Measurements from ENCODE around the gene CYREN. TPM values are rescaled to one million over a fixed set of nuclear protein-coding genes. Genes with fewer than 3 reads are reported as not detected.

CYREN gene
- polyA plus RNA-seq, 2 of the 4 experiments (the other 2 are of a cell fraction): 59.3 to 70.4 TPM

DNA sequence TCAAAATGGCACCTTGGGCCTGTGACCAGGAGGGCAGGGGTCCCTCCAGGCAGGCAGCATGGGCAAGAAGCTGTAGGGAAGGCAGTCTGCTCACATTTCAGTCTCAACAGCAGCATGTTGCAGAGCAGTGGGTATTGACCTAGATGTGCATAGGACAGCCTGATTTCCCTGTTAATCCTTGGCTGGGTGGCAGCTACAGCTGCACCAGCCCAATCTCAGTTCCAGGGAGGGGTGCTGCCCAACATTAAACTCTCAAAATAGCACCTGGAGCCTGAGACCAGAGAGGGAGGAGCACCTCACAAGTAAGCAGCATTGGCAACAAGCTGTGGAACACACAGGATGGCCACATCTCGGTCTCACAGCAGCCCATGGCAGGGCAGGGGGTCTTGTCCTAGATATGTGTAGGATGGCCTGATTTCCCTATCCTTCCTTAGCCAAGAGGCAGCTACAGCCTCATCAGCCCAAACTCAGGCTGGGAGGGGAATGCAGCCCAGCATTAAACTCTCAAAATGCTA lies 12.3 kb downstream of the CYREN start:
- Histone ChIP-seq H3K27ac (no peak overlapping the region), H3K4me3 (no peak overlapping the region), H3K9me3 (peaks cover 45% of the 10 kb centered on the region), H3K4me1 (peaks cover 17% of the 10 kb centered on the region), H3K4me2 (no peak overlapping the region)
- TF ChIP-seq SMC3 (IDR thresholded peaks at IDR 0.05) (no peak), CHD4 (IDR thresholded peaks at IDR 0.05; ENCODE audit: borderline replicate concordance) (no peak), ZFP36 (IDR thresholded peaks at IDR 0.05; ENCODE audit: borderline replicate concordance, partially characterized antibody) (no peak), RAD21 (conservative IDR thresholded peaks at IDR 0.05 in 1 of 2, IDR thresholded peaks at IDR 0.05 in 1 of 2) (no peak), EP300 (IDR thresholded peaks at IDR 0.05) (no peak), MYC (IDR thresholded peaks at IDR 0.05; ENCODE audit: borderline replicate concordance, low read length) (no peak), FOSL2 (IDR thresholded peaks at IDR 0.05) (no peak), FOSL2 (CRISPR knock-in tag; IDR thresholded peaks at IDR 0.05) (no peak), FOXS1 (CRISPR knock-in tag; IDR thresholded peaks at IDR 0.05) (no peak), CHD2 (IDR thresholded peaks at IDR 0.05; ENCODE audit: low read length, partially characterized antibody) (no peak), ZSCAN20 (CRISPR knock-in tag; IDR thresholded peaks at IDR 0.05) (no peak)
- TF ChIP-seq, protein P1, sequence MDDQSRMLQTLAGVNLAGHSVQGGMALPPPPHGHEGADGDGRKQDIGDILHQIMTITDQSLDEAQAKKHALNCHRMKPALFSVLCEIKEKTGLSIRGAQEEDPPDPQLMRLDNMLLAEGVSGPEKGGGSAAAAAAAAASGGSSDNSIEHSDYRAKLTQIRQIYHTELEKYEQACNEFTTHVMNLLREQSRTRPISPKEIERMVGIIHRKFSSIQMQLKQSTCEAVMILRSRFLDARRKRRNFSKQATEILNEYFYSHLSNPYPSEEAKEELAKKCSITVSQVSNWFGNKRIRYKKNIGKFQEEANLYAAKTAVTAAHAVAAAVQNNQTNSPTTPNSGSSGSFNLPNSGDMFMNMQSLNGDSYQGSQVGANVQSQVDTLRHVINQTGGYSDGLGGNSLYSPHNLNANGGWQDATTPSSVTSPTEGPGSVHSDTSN (IDR thresholded peaks at IDR 0.05): no peak
- POLR2A ChIA-PET: no interaction called here
- ATAC-seq (no peak), FAIRE-seq (no peak), DNase-seq (ENCODE audit: low read depth in 1 of 2, low spot score in 1 of 2) (no peak)
- 83% methylated on average over 1 of the region's 1 CpG for WGBS (ENCODE audit: missing lambda C conversion rate)
- CTCF ChIA-PET: interaction anchor here (0.6 to 4.5 kb wide), 3 partner anchors 10 to 17 kb away, joined by 3 to 31 read pairs (median 5); partner anchors contain the start of genes CYREN and TMEM140

DNA sequence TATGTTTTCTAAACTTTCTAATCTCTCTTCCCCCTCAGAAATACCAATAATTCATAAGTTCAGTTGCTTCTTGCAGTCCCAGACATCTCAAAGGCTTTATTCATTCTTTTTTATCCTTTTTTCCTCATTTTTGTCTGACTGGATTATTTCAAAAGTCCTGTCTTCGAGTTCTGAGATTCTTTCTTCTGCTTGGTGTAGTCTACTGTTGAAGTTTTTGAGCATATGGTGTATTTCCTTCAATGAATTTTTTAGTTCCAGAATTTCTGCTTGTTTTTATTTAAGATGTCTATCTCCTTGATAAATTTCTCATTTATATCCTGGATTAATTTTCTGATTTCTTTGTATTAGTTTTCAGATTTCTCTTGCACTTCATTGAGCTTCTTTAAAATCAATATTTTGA lies 14.2 kb downstream of the CYREN start:
- FAIRE-seq (no peak), DNase-seq (ENCODE audit: low read depth in 1 of 2, low spot score in 1 of 2) (no peak), ATAC-seq (no peak)
- Histone ChIP-seq H3K9me3 (peaks cover 32% of the 10 kb centered on the region), H3K4me3 (no peak overlapping the region), H3K4me1 (peaks cover 17% of the 10 kb centered on the region), H3K4me2 (no peak overlapping the region), H3K27ac (no peak overlapping the region)
- POLR2A ChIA-PET: no interaction called here
- CTCF ChIA-PET: interaction anchor here (0.6 to 1.8 kb wide), 2 partner anchors 8 to 135 kb away, joined by 3 to 5 read pairs; partner anchors contain the start of gene TMEM140
- 28% methylated on average over 1 of the region's 1 CpG for whole genome bisulfite sequencing (ENCODE audit: missing lambda C conversion rate)
- TF ChIP-seq, protein P2, sequence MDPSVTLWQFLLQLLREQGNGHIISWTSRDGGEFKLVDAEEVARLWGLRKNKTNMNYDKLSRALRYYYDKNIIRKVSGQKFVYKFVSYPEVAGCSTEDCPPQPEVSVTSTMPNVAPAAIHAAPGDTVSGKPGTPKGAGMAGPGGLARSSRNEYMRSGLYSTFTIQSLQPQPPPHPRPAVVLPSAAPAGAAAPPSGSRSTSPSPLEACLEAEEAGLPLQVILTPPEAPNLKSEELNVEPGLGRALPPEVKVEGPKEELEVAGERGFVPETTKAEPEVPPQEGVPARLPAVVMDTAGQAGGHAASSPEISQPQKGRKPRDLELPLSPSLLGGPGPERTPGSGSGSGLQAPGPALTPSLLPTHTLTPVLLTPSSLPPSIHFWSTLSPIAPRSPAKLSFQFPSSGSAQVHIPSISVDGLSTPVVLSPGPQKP (IDR thresholded peaks at IDR 0.05; ENCODE audit: low read depth, low read length): no peak
- TF ChIP-seq NPAS2 (CRISPR knock-in tag; IDR thresholded peaks at IDR 0.05; ENCODE audit: borderline replicate concordance) (no peak), TFCP2L1 (CRISPR knock-in tag; IDR thresholded peaks at IDR 0.05) (no peak), ZNF302 (CRISPR knock-in tag; IDR thresholded peaks at IDR 0.05) (no peak), FOSL2 (IDR thresholded peaks at IDR 0.05) (no peak), FOSL2 (CRISPR knock-in tag; IDR thresholded peaks at IDR 0.05) (no peak), NR3C1 (IDR thresholded peaks at IDR 0.05) (no peak), ZC3H11A (IDR thresholded peaks at IDR 0.05) (no peak), KDM1A (IDR thresholded peaks at IDR 0.05; ENCODE audit: low read depth) (no peak), RARB (CRISPR knock-in tag; IDR thresholded peaks at IDR 0.05) (no peak), MAZ (IDR thresholded peaks at IDR 0.05; ENCODE audit: borderline replicate concordance, low read depth, low read length) (no peak), KDM5A (IDR thresholded peaks at IDR 0.05) (no peak), HOXB5 (CRISPR knock-in tag; IDR thresholded peaks at IDR 0.05) (no peak), ZSCAN20 (CRISPR knock-in tag; IDR thresholded peaks at IDR 0.05) (no peak), CBX2 (IDR thresholded peaks at IDR 0.05; ENCODE audit: borderline replicate concordance, low read depth) (no peak), HOXB13 (CRISPR knock-in tag; IDR thresholded peaks at IDR 0.05; ENCODE audit: low read depth) (no peak)
- TF ChIP-seq, protein P3, sequence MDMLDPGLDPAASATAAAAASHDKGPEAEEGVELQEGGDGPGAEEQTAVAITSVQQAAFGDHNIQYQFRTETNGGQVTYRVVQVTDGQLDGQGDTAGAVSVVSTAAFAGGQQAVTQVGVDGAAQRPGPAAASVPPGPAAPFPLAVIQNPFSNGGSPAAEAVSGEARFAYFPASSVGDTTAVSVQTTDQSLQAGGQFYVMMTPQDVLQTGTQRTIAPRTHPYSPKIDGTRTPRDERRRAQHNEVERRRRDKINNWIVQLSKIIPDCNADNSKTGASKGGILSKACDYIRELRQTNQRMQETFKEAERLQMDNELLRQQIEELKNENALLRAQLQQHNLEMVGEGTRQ (IDR thresholded peaks at IDR 0.05): no peak
- TF ChIP-seq, protein P4, sequence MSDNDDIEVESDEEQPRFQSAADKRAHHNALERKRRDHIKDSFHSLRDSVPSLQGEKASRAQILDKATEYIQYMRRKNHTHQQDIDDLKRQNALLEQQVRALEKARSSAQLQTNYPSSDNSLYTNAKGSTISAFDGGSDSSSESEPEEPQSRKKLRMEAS (IDR thresholded peaks at IDR 0.05): no peak
- TF ChIP-seq, protein P5, sequence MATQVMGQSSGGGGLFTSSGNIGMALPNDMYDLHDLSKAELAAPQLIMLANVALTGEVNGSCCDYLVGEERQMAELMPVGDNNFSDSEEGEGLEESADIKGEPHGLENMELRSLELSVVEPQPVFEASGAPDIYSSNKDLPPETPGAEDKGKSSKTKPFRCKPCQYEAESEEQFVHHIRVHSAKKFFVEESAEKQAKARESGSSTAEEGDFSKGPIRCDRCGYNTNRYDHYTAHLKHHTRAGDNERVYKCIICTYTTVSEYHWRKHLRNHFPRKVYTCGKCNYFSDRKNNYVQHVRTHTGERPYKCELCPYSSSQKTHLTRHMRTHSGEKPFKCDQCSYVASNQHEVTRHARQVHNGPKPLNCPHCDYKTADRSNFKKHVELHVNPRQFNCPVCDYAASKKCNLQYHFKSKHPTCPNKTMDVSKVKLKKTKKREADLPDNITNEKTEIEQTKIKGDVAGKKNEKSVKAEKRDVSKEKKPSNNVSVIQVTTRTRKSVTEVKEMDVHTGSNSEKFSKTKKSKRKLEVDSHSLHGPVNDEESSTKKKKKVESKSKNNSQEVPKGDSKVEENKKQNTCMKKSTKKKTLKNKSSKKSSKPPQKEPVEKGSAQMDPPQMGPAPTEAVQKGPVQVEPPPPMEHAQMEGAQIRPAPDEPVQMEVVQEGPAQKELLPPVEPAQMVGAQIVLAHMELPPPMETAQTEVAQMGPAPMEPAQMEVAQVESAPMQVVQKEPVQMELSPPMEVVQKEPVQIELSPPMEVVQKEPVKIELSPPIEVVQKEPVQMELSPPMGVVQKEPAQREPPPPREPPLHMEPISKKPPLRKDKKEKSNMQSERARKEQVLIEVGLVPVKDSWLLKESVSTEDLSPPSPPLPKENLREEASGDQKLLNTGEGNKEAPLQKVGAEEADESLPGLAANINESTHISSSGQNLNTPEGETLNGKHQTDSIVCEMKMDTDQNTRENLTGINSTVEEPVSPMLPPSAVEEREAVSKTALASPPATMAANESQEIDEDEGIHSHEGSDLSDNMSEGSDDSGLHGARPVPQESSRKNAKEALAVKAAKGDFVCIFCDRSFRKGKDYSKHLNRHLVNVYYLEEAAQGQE (IDR thresholded peaks at IDR 0.05): no peak

All from A549 (cell line).